GM12878 (cell line): ENCODE measurements around the gene KBTBD4.

Source experiments
- ASH2L ChIP-seq: fragments of 300-600, 200-600 bp; sonication (generic); IDR thresholded peaks from 2 replicates; pipeline ENCODE4 v1.6.1; 2017; ENCODE audit warnings: low read depth, mild to moderate bottlenecking, borderline replicate concordance
- CBX3 ChIP-seq: fragments of 200-600 bp; sonication (generic); IDR thresholded peaks from 2 replicates; pipeline ENCODE4 v1.6.1; 2016; ENCODE audit warnings: low read depth, borderline replicate concordance
- CEBPB ChIP-seq, 2 experiments: fragments of 150-350 bp in 1 of 2; IDR thresholded peaks; 2 replicates each; pipeline ENCODE4 v1.6.1; 2012 to 2014; ENCODE audit warnings: low read depth in 2 of 2, low read length in 2 of 2, borderline replicate concordance in 1 of 2, inconsistent platforms in 1 of 2
- CEBPZ ChIP-seq: fragments of 150-350 bp; IDR thresholded peaks from 2 replicates; pipeline ENCODE4 v1.6.1; 2016; ENCODE audit warnings: low read depth, low read length
- CHD1 ChIP-seq: IDR thresholded peaks from 2 replicates; pipeline ENCODE4 v1.6.1; 2012; ENCODE audit warnings: low read depth, low read length, improper control_type of control experiment
- HDGF ChIP-seq: fragments of 450-650 bp; IDR thresholded peaks from 2 replicates; pipeline ENCODE4 v1.6.1; 2016; ENCODE audit warnings: antibody characterized with exemption
- NR2C2 ChIP-seq: IDR thresholded peaks from 2 replicates; pipeline ENCODE4 v1.6.1; 2011; ENCODE audit warnings: borderline replicate concordance, low read depth; ENCODE audit not compliant: control insufficient read depth, insufficient read length
- POLR2A ChIP-seq: IDR thresholded peaks from 2 replicates; pipeline ENCODE4 v1.6.1; 2011; ENCODE audit warnings: low read depth, mild to moderate bottlenecking, low read length
- SREBF2 ChIP-seq: IDR thresholded peaks from 2 replicates; pipeline ENCODE4 v1.6.1; 2012; ENCODE audit warnings: mild to moderate bottlenecking, low read length
- TAF1 ChIP-seq: IDR thresholded peaks from 2 replicates; pipeline ENCODE4 v1.6.1; 2011; ENCODE audit warnings: mild to moderate bottlenecking, low read depth, low read length, borderline replicate concordance
- YY1 ChIP-seq: IDR thresholded peaks from 2 replicates; pipeline ENCODE4 v1.6.1; 2011; ENCODE audit warnings: low read depth, mild to moderate bottlenecking, low read length
- ZNF274 ChIP-seq: IDR thresholded peaks from one replicate; pipeline ENCODE4 v1.8.0; 2011; ENCODE audit not compliant: insufficient read length, insufficient read depth
- TF ChIP-seq, protein P1 (sequence below), 3 experiments: IDR thresholded peaks in 2 of 3; conservative IDR thresholded peaks in 1 of 3; 2 replicates each; pipeline ENCODE4 v1.5.1; 2011; ENCODE audit warnings: low read depth in 3 of 3, low read length in 3 of 3, mild to moderate bottlenecking in 3 of 3, control low read depth in 2 of 3, moderate library complexity in 2 of 3, inconsistent platforms in 1 of 3, mixed read lengths in 1 of 3; ENCODE audit not compliant: control insufficient read depth in 2 of 3, insufficient read depth in 1 of 3; ENCODE audit errors: extremely low read depth in 1 of 3
- TF ChIP-seq, protein P2 (sequence below): fragments of 450-650 bp; IDR thresholded peaks from 2 replicates; pipeline ENCODE4 v1.6.1; 2016; ENCODE audit warnings: mild to moderate bottlenecking, moderate library complexity, borderline replicate concordance

- no peak for TF ChIP-seq HDGF
- no peak for TF ChIP-seq CEBPB (IDR thresholded peaks at IDR 0.05; ENCODE audit: borderline replicate concordance in 1 of 2, low read depth in 2 of 2, low read length in 2 of 2)
- TF ChIP-seq CBX3, result no peak
- no peak for TF ChIP-seq CHD1
- TF ChIP-seq, protein P1, sequence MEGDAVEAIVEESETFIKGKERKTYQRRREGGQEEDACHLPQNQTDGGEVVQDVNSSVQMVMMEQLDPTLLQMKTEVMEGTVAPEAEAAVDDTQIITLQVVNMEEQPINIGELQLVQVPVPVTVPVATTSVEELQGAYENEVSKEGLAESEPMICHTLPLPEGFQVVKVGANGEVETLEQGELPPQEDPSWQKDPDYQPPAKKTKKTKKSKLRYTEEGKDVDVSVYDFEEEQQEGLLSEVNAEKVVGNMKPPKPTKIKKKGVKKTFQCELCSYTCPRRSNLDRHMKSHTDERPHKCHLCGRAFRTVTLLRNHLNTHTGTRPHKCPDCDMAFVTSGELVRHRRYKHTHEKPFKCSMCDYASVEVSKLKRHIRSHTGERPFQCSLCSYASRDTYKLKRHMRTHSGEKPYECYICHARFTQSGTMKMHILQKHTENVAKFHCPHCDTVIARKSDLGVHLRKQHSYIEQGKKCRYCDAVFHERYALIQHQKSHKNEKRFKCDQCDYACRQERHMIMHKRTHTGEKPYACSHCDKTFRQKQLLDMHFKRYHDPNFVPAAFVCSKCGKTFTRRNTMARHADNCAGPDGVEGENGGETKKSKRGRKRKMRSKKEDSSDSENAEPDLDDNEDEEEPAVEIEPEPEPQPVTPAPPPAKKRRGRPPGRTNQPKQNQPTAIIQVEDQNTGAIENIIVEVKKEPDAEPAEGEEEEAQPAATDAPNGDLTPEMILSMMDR (IDR thresholded peaks at IDR 0.05 in 2 of 3, conservative IDR thresholded peaks at IDR 0.05 in 1 of 3; ENCODE audit: control insufficient read depth in 2 of 3, extremely low read depth in 1 of 3, insufficient read depth in 1 of 3, low read depth in 3 of 3, low read length in 3 of 3), result no peak
- no peak for TF ChIP-seq POLR2A
- no peak for TF ChIP-seq TAF1
- no peak for TF ChIP-seq ZNF274
- no peak for TF ChIP-seq NR2C2
- TF ChIP-seq YY1, result no peak
- no peak for TF ChIP-seq CEBPZ
- no peak for TF ChIP-seq SREBF2
- TF ChIP-seq, protein P2, sequence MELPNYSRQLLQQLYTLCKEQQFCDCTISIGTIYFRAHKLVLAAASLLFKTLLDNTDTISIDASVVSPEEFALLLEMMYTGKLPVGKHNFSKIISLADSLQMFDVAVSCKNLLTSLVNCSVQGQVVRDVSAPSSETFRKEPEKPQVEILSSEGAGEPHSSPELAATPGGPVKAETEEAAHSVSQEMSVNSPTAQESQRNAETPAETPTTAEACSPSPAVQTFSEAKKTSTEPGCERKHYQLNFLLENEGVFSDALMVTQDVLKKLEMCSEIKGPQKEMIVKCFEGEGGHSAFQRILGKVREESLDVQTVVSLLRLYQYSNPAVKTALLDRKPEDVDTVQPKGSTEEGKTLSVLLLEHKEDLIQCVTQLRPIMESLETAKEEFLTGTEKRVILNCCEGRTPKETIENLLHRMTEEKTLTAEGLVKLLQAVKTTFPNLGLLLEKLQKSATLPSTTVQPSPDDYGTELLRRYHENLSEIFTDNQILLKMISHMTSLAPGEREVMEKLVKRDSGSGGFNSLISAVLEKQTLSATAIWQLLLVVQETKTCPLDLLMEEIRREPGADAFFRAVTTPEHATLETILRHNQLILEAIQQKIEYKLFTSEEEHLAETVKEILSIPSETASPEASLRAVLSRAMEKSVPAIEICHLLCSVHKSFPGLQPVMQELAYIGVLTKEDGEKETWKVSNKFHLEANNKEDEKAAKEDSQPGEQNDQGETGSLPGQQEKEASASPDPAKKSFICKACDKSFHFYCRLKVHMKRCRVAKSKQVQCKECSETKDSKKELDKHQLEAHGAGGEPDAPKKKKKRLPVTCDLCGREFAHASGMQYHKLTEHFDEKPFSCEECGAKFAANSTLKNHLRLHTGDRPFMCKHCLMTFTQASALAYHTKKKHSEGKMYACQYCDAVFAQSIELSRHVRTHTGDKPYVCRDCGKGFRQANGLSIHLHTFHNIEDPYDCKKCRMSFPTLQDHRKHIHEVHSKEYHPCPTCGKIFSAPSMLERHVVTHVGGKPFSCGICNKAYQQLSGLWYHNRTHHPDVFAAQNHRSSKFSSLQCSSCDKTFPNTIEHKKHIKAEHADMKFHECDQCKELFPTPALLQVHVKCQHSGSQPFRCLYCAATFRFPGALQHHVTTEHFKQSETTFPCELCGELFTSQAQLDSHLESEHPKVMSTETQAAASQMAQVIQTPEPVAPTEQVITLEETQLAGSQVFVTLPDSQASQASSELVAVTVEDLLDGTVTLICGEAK, result no peak
- TF ChIP-seq ASH2L, result no peak
These were observed 9.1 kb downstream of the KBTBD4 start for GRCh38 chr11:47569646-47570045.
